Measurements from ENCODE around the gene IFFO2. TPM values are rescaled to one million over a fixed set of nuclear protein-coding genes. Genes with fewer than 3 reads are reported as not detected.

Gene IFFO2
- total and polyA plus RNA-seq, 2 of the 8 experiments (the other 6 are each of a cell fraction or from before 2014, with no cell fraction given) = 6.6 to 10.4 TPM

- no peak for DNase-seq (ENCODE audit: low read depth in 1 of 2, low spot score in 2 of 2)
- POLR2A ChIA-PET (ENCODE audit: partially characterized antibody) = interaction anchor here (0.8 to 0.9 kb wide), 3 partner anchors 12 to 304 kb away, joined by 3 read pairs; partner anchors contain the start of gene MRTO4
- Histone ChIP-seq H2BK15ac (ENCODE audit: low read length) (peak overlapping the region; percentile 9), H3K79me1 (ENCODE audit: low read depth, low read length) (no peaks in the 10 kb centered on the region), H3K23ac (ENCODE audit: insufficient read length) (no peak overlapping the region), H2BK5ac (ENCODE audit: low read depth, low read length) (peak overlapping the region; percentile 96), H2BK12ac (ENCODE audit: low read depth, low read length) (peak overlapping the region; percentile 99), H2BK20ac (ENCODE audit: low read length) (peak overlapping the region; percentile 43; the same call in 1 of the 2 replicates), H2AFZ (ENCODE audit: low read length) (no peak overlapping the region), H4K5ac (ENCODE audit: insufficient read length, low read depth, low read length) (no peak overlapping the region), H3K27me3 (replicated peaks in 1 of 4; ENCODE audit: control insufficient read depth in 3 of 4, extremely low read depth in 1 of 4, insufficient read depth in 3 of 4, low read length in 3 of 4) (no peaks in the 10 kb centered on the region), H3K9me3 (ENCODE audit: insufficient read depth in 2 of 2, low read depth in 1 of 2, low read length in 1 of 2) (no peaks in the 10 kb centered on the region), H4K20me1 (replicated peaks in 1 of 2; ENCODE audit: control insufficient read depth in 1 of 2, insufficient read depth in 2 of 2, low read length in 2 of 2) (no peaks in the 10 kb centered on the region), H2AK5ac (ENCODE audit: low read depth, low read length) (no peak overlapping the region), H3K9ac (replicated peaks in 1 of 4; ENCODE audit: extremely low read depth in 1 of 4, low read depth in 3 of 4, low read length in 3 of 4) (no peak overlapping the region), H3K14ac (ENCODE audit: insufficient read length) (no peak overlapping the region), H3K56ac (replicated peaks; ENCODE audit: insufficient read length, low read depth, low read length) (no peak overlapping the region), H3K4ac (replicated peaks; ENCODE audit: insufficient read length, low read depth, low read length) (no peak overlapping the region), H3K23me2 (ENCODE audit: low read depth, low read length) (0 out of 2 replicates have a peak, but pooled peaks cover 3% of the 10 kb centered on the region), H3K79me2 (ENCODE audit: control insufficient read depth in 1 of 2, insufficient read depth in 2 of 2, low read length in 2 of 2) (no peaks in the 10 kb centered on the region), H3K36me3 (ENCODE audit: control insufficient read depth in 2 of 4, insufficient read depth in 4 of 4, low read length in 3 of 4) (no peaks in the 10 kb centered on the region), H3K27ac (ENCODE audit: low read depth, low read length) (no peak overlapping the region), H3K4me3 (ENCODE audit: extremely low read depth in 1 of 4, insufficient read depth in 2 of 4, low read depth in 3 of 4, low read length in 4 of 4) (no peak overlapping the region), H3K4me1 (replicated peaks in 1 of 4; ENCODE audit: control insufficient read depth in 3 of 4, insufficient read depth in 4 of 4, low read length in 3 of 4) (peaks cover 16 to 25% (median 20%) of the 10 kb centered on the region in 4 experiments), H4K8ac (ENCODE audit: extremely low read depth, insufficient read depth, low read length) (no peak overlapping the region), H4K91ac (replicated peaks; ENCODE audit: insufficient read length, low read length) (no peak overlapping the region), H3K4me2 (ENCODE audit: insufficient read depth in 1 of 2, low read depth in 2 of 2, low read length in 2 of 2) (no peak overlapping the region; a peak in 1 of 4 replicates), H3K18ac (ENCODE audit: extremely low read depth, low read length) (no peak overlapping the region), H2BK120ac (replicated peaks; ENCODE audit: low read depth, low read length) (no peak overlapping the region)
- TF ChIP-seq KDM1A (IDR thresholded peaks at IDR 0.05; ENCODE audit: borderline replicate concordance, low read length) = peak; percentile 51; the same call in 1 of the 2 replicates
- TF ChIP-seq SP2 (IDR thresholded peaks at IDR 0.05; ENCODE audit: low read length) = no peak
- FAIRE-seq = no peak
- WGBS, 2 experiments (ENCODE audit: extremely low coverage in 1 of 2, insufficient coverage in 1 of 2, insufficient read length in 1 of 2, insufficient replicate concordance in 2 of 2, low coverage in 1 of 2, low lambda C conversion rate in 2 of 2, missing lambda C conversion rate in 1 of 2) = 79% methylated on average over 15 of the region's 15 CpGs; no CpG with 5 or more reads in 1 of the 2 experiments
- CTCF ChIA-PET (ENCODE audit: partially characterized antibody) = interaction anchor here (0.6 to 5.6 kb wide), 6 partner anchors 10 to 40 kb away, joined by 3 to 60 read pairs (median 3); no protein-coding TSS in a partner anchor
Measured at GRCh38 chr1:18948048-18948912, 8.2 kb downstream of the IFFO2 start.
